Endodermal cell (in vitro differentiated cells): ENCODE results near the gene SYMPK. TPM values are rescaled to one million over a fixed set of nuclear protein-coding genes. Genes with fewer than 3 reads are reported as not detected.

Experiments used
- DNase-seq: peaks from one replicate; pipeline ENCODE4 v3.0.0-alpha.2; 2017
- H3K27ac ChIP-seq: 2 replicates; pipeline ENCODE4 v1.5.1; 2013; ENCODE audit warnings: mild to moderate bottlenecking, low read depth, low read length, moderate library complexity
- H3K27me3 ChIP-seq: 2 replicates; pipeline ENCODE4 v1.6.1; 2013; ENCODE audit warnings: mild to moderate bottlenecking, low read length, moderate library complexity; ENCODE audit not compliant: insufficient read depth, control insufficient read depth, poor library complexity, severe bottlenecking
- H3K36me3 ChIP-seq: 2 replicates; pipeline ENCODE4 v1.7.0; 2013; ENCODE audit warnings: mild to moderate bottlenecking, low read length, moderate library complexity; ENCODE audit not compliant: control insufficient read depth, insufficient read depth
- H3K4me1 ChIP-seq: one replicate; pipeline ENCODE4 v1.7.0; 2013; ENCODE audit warnings: low read length; ENCODE audit not compliant: control insufficient read depth, insufficient read depth
- H3K4me3 ChIP-seq: 2 replicates; pipeline ENCODE4 v1.5.1; 2013; ENCODE audit warnings: mild to moderate bottlenecking, low read length, moderate library complexity
- H3K9ac ChIP-seq: 2 replicates; pipeline ENCODE4 v1.6.1; 2013; ENCODE audit warnings: mild to moderate bottlenecking, low read length, moderate library complexity; ENCODE audit not compliant: poor library complexity, severe bottlenecking; ENCODE audit errors: extremely low read depth
- H3K9me3 ChIP-seq: 2 replicates; pipeline ENCODE4 v1.6.1; 2013; ENCODE audit warnings: mild to moderate bottlenecking, low read length, moderate library complexity; ENCODE audit not compliant: control insufficient read depth
- H3K27ac Mint-ChIP-seq: 2 replicates; pipeline ENCODE4 v1.8.0; 2020; ENCODE audit warnings: mixed read lengths
- H3K27me3 Mint-ChIP-seq: 2 replicates; pipeline ENCODE4 v1.8.0; 2021; ENCODE audit warnings: mild to moderate bottlenecking, mixed read lengths; ENCODE audit not compliant: insufficient read depth
- H3K36me3 Mint-ChIP-seq: 2 replicates; pipeline ENCODE4 v1.8.0; 2020; ENCODE audit warnings: low read depth, mixed read lengths
- H3K4me1 Mint-ChIP-seq: 2 replicates; pipeline ENCODE4 v1.8.0; 2020; ENCODE audit warnings: mixed read lengths
- H3K4me3 Mint-ChIP-seq: 2 replicates; pipeline ENCODE4 v1.8.0; 2020; ENCODE audit warnings: mild to moderate bottlenecking, moderate library complexity, mixed read lengths
- H3K9me3 Mint-ChIP-seq: 2 replicates; pipeline ENCODE4 v1.8.0; 2020; ENCODE audit warnings: mild to moderate bottlenecking, mixed read lengths
- CTCF ChIP-seq: fragments of 200-600 bp; sonication (generic); conservative IDR thresholded peaks from 2 replicates; pipeline ENCODE4 v1.5.0; 2021; ENCODE audit warnings: antibody characterized with exemption, mild to moderate bottlenecking
- WGBS, 2 experiments: methylation state at CpG; one replicate each; pipeline versions ENCODE4 v1.1.5 to v1.1.7; 2013; ENCODE audit warnings: missing lambda C conversion rate in 2 of 2, mixed read lengths in 1 of 2; ENCODE audit not compliant: insufficient coverage in 1 of 2, insufficient read length in 1 of 2; 5-methylcytosine and 5-hydroxymethylcytosine counted together
- total RNA-seq, 2 donors: library from RNA; stranded (reverse); fragmentation: NEBNext Ultra II Directional in 1 of 2; extraction: Animal tissue kit (Norgen Biotek cat#: 25700) in 1 of 2; gene quantifications; 2 replicates in 1 of 2; 3 replicates in 1 of 2; pipeline ENCODE4 v1.2.1, GENCODE V29; 2021

Gene SYMPK
- total RNA-seq, 2 donors from 2014 or later, result 104 to 119 TPM

- Histone ChIP-seq H3K27me3 (no peaks in the 10 kb centered on the region), H3K4me3 (peak overlapping the region; percentile 90), H3K9ac (peak overlapping the region; percentile 44), H3K4me1 (peaks cover 6% of the 10 kb centered on the region), H3K9me3 (no peaks in the 10 kb centered on the region), H3K27ac (no peak overlapping the region), H3K36me3 (peaks cover 3% of the 10 kb centered on the region)
- H3K9me3 Mint-ChIP-seq, result no peaks in the 10 kb centered on the region
- no peaks in the 10 kb centered on the region for H3K27me3 Mint-ChIP-seq
- no peak for TF ChIP-seq CTCF
- H3K4me3 Mint-ChIP-seq, result peak overlapping the region; percentile 81
- peak; percentile 75 for DNase-seq
- H3K4me1 Mint-ChIP-seq, result peaks cover 24% of the 10 kb centered on the region
- no peaks in the 10 kb centered on the region for H3K36me3 Mint-ChIP-seq
- 72 to 76% methylated on average over 62 to 72 of the region's 72 CpGs for WGBS, 2 experiments
- no peak overlapping the region for H3K27ac Mint-ChIP-seq
Observed at GRCh38 chr19:45884682-45885555, 22.0 kb upstream of the SYMPK start.

GRCh38 chr19:45883881-45884681, 21.1 kb upstream of the SYMPK start:
- no peak for TF ChIP-seq CTCF

GRCh38 chr19:45883586-45883880, 20.6 kb upstream of the SYMPK start:
- Mint-ChIP-seq H3K27ac (peak overlapping the region; percentile 84), H3K36me3 (no peaks in the 10 kb centered on the region), H3K4me3 (peak overlapping the region; percentile 63), H3K9me3 (no peaks in the 10 kb centered on the region), H3K4me1 (peaks cover 32% of the 10 kb centered on the region), H3K27me3 (no peaks in the 10 kb centered on the region)
- peak; percentile 16 for TF ChIP-seq CTCF
- H3K4me1 ChIP-seq, result peaks cover 6% of the 10 kb centered on the region
- peak overlapping the region; percentile 49 for H3K4me3 ChIP-seq
- peaks cover 3% of the 10 kb centered on the region for H3K36me3 ChIP-seq
- 7% methylated on average over 2 of the region's 5 CpGs; no CpG with 5 or more reads in 1 of the 2 experiments for WGBS, 2 experiments
- H3K27ac ChIP-seq, result no peak overlapping the region
- peak; percentile 50 for DNase-seq
- H3K9ac ChIP-seq, result no peak overlapping the region
- H3K27me3 ChIP-seq, result no peaks in the 10 kb centered on the region
- no peaks in the 10 kb centered on the region for H3K9me3 ChIP-seq

More at GRCh38 chr19:45883881-45884681, 21.1 kb upstream of the SYMPK start:
- H3K27ac Mint-ChIP-seq, result no peak overlapping the region
- Histone ChIP-seq H3K4me3 (peak overlapping the region; percentile 49), H3K9me3 (no peaks in the 10 kb centered on the region), H3K36me3 (peaks cover 3% of the 10 kb centered on the region), H3K4me1 (peaks cover 6% of the 10 kb centered on the region), H3K27ac (no peak overlapping the region), H3K27me3 (no peaks in the 10 kb centered on the region), H3K9ac (no peak overlapping the region)
- H3K36me3 Mint-ChIP-seq, result no peaks in the 10 kb centered on the region
- peaks cover 30% of the 10 kb centered on the region for H3K4me1 Mint-ChIP-seq
- WGBS, 2 experiments, result 94 to 95% methylated on average over 39 to 57 of the region's 57 CpGs
- H3K9me3 Mint-ChIP-seq, result no peaks in the 10 kb centered on the region
- H3K4me3 Mint-ChIP-seq, result peak overlapping the region; percentile 63
- H3K27me3 Mint-ChIP-seq, result no peaks in the 10 kb centered on the region
- DNase-seq, result peak; percentile 66
